HG03159 (cell line): Measurements from ENCODE around the gene TSPY10.
"Not testable (repeated sequence)": the region's sequence is repeated elsewhere in the genome, so short reads cannot be mapped to it uniquely, and the experiment has no call there.

Source experiments
- ATAC-seq: cut with Tn5 transposase; IDR thresholded peaks from one replicate; pipeline ENCODE4 v1.9.1; 2021; ENCODE audit warnings: mild to moderate bottlenecking, moderate library complexity; ENCODE audit not compliant: unreplicated experiment

TSPY10 gene, protein sequence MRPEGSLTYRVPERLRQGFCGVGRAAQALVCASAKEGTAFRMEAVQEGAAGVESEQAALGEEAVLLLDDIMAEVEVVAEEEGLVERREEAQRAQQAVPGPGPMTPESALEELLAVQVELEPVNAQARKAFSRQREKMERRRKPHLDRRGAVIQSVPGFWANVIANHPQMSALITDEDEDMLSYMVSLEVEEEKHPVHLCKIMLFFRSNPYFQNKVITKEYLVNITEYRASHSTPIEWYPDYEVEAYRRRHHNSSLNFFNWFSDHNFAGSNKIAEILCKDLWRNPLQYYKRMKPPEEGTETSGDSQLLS

DNA sequence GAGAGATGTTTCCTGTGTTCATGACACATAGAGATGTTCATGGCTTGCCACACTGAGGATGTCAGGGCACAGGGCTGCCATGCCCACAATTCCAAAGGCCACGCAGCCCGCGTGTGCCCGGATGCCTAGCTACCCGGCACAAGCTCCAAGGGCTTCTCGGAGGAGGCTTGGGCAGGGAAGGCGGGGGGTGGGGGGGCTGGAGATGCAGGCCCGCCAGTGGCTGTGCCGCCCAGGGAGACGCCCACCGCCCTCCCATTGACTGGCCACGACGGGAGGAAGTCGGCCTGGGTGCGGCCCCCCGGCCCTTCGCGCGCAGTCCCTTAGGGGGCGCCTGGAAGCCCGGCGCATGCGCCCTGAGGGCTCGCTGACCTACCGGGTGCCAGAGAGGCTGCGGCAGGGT, at the start of gene TSPY10:
TSPY10 (plus strand) TSS at position 301 of the 400 bp plus-strand sequence; CDS start at position 347, 46 bp downstream.
- ATAC-seq, result not testable (repeated sequence)

DNA sequence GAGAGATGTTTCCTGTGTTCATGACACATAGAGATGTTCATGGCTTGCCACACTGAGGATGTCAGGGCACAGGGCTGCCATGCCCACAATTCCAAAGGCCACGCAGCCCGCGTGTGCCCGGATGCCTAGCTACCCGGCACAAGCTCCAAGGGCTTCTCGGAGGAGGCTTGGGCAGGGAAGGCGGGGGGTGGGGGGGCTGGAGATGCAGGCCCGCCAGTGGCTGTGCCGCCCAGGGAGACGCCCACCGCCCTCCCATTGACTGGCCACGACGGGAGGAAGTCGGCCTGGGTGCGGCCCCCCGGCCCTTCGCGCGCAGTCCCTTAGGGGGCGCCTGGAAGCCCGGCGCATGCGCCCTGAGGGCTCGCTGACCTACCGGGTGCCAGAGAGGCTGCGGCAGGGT, 40.7 kb upstream of the TSPY10 start, which contains the start of gene TSPY9:
TSPY9 (plus strand) TSS at position 301 of the 400 bp plus-strand sequence; CDS start at position 347, 46 bp downstream.
- not testable (repeated sequence) for ATAC-seq

DNA sequence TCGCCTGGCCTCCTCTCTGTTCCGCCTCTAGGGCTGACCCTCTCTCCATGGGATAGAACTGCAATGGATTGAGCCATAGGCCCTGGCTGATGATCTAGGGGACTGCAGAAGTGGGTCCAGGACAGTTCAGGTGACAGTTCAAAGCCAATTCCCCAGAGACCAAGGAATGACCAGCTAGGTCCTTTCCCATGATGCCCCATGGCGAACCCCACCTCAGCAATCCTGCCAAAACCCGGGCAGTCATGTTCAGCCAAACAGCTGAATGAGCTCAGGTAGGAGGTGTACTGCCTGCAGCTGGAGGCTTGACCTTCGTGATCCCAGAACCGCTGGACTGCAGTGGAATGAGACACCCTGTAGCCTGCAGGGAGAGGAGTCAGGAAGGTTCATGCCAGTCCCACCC, 23.3 kb upstream of the TSPY10 start:
- not testable (repeated sequence) for ATAC-seq

DNA sequence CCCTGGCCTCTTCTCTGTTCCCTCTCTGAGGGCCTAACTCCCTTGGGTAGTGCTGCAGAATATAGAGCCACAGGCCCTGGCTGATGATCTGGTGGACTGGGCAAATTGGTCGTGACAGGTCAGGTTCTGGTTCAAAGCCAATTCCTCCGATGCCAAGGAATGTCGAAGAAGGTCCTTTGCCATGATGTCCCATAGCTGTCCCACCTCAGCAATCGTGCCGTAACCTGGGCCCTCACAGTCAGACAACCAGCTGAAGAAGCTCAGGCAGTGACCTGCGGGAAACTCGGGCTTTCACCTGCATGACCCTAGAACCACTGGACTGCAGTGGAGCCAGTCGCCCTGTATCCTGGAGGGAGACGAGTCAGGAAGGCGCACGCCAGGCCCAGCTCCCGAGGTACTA, 11.4 kb upstream of the TSPY10 start:
- ATAC-seq, result not testable (repeated sequence)
